Mononuclear cell (primary cell): ENCODE data around the gene PIK3R1. TPM values are rescaled to one million over a fixed set of nuclear protein-coding genes. Genes with fewer than 3 reads are reported as not detected.

Source experiments
- H3K27me3 ChIP-seq: 2 replicates; pipeline ENCODE4 v1.6.0; 2011; ENCODE audit warnings: low read length, control low read depth; ENCODE audit not compliant: insufficient read depth
- H3K4me1 ChIP-seq: 2 replicates; pipeline ENCODE4 v1.5.1; 2011; ENCODE audit warnings: mild to moderate bottlenecking, low read length, control low read depth; ENCODE audit not compliant: insufficient read depth
- H3K4me3 ChIP-seq: 2 replicates; pipeline ENCODE4 v1.5.1; 2011; ENCODE audit warnings: mild to moderate bottlenecking, low read length, moderate library complexity
- H3K9me3 ChIP-seq: 2 replicates; pipeline ENCODE4 v1.5.1; 2011; ENCODE audit warnings: low read depth, mild to moderate bottlenecking, control low read depth, low read length
- total RNA-seq: library from RNA; depleted of rRNA; stranded (reverse); fragments of >200 nt; gene quantifications from one replicate; pipeline ENCODE4 v1.2.3, GENCODE V29; 2012

Gene PIK3R1
- total RNA-seq, 1 donor = 742 TPM

DNA sequence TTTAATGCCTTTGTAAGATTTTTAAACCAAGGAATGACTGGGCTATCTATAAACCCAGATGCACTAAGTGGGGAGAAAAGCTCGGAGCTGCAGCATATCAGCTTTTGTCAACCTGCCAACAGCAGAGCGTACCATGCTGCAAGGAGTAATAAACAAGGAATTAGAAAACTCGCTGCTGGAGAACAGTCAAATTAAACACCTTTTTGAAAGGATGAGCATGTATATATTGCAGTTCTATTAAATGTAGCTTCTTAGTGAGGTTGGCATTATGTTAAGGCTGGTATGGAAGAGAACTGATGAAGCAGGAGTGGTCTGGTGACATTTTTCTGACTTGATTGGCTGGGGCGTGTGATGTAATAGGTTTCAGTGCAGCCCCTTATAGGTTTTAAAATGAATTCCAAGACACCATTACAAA lies 74.7 kb downstream of the PIK3R1 start:
- Histone ChIP-seq H3K9me3 (no peaks in the 10 kb centered on the region), H3K4me3 (no peak overlapping the region), H3K27me3 (no peaks in the 10 kb centered on the region), H3K4me1 (peaks cover 33% of the 10 kb centered on the region)

DNA sequence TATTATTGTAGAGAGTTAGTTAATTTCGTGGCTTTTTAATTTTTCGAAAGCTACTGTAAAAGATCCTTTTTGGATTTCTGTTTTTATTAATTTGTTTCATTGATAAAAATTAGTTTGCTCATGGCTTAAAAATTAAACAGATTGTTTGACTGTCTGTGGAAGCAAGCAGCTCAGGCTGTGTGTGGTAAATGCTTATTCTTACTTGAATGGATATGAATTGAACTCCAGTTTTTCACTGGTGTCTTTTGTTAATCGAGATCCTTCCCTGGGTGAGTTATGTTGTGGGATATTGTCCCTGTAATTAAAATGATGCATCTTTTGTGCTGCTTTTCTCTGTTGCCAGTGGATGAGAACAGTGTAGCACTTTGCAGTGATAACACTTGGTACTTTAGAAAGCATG lies 75.3 kb downstream of the PIK3R1 start:
- H3K4me3 ChIP-seq = no peak overlapping the region
- H3K4me1 ChIP-seq = peaks cover 33% of the 10 kb centered on the region
- H3K27me3 ChIP-seq = no peaks in the 10 kb centered on the region
- H3K9me3 ChIP-seq = no peaks in the 10 kb centered on the region

DNA sequence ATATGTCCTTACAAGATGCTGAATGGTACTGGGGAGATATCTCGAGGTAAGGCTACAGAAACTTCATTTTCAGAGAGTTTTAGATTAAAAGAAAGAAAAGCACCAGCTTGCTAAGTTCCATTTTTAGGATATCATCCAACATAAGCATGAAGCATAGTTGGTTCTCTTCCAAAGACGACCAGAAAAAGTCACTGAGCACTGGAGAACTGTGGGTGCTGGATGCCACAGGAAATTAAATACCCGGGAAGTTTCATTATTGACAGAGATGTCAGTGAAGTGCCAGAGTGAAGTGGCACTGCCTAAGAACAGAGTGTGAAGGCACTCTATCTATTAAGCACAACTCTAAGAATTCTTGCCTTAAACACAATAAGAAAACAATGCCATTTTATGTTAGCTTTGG lies 76.8 kb downstream of the PIK3R1 start:
- H3K9me3 ChIP-seq = no peaks in the 10 kb centered on the region
- peaks cover 18% of the 10 kb centered on the region for H3K4me1 ChIP-seq
- no peak overlapping the region for H3K4me3 ChIP-seq
- no peaks in the 10 kb centered on the region for H3K27me3 ChIP-seq

GRCh38 chr5:68295772-68296171 lies 80.2 kb downstream of the PIK3R1 start:
- H3K27me3 ChIP-seq = no peaks in the 10 kb centered on the region
- no peak overlapping the region for H3K4me3 ChIP-seq
- H3K9me3 ChIP-seq = no peaks in the 10 kb centered on the region
- no peaks in the 10 kb centered on the region for H3K4me1 ChIP-seq

GRCh38 chr5:68296895-68297294 lies 81.3 kb downstream of the PIK3R1 start:
- Histone ChIP-seq H3K27me3 (no peaks in the 10 kb centered on the region), H3K4me3 (no peak overlapping the region), H3K9me3 (no peaks in the 10 kb centered on the region), H3K4me1 (no peaks in the 10 kb centered on the region)

- Histone ChIP-seq H3K9me3 (no peaks in the 10 kb centered on the region), H3K4me1 (no peaks in the 10 kb centered on the region), H3K4me3 (no peak overlapping the region), H3K27me3 (no peaks in the 10 kb centered on the region)
Measured at GRCh38 chr5:68297656-68298055, 82.1 kb downstream of the PIK3R1 start.

GRCh38 chr5:68298479-68298878 lies 82.9 kb downstream of the PIK3R1 start:
- Histone ChIP-seq H3K9me3 (no peaks in the 10 kb centered on the region), H3K4me3 (no peak overlapping the region), H3K27me3 (no peaks in the 10 kb centered on the region), H3K4me1 (no peaks in the 10 kb centered on the region)

DNA sequence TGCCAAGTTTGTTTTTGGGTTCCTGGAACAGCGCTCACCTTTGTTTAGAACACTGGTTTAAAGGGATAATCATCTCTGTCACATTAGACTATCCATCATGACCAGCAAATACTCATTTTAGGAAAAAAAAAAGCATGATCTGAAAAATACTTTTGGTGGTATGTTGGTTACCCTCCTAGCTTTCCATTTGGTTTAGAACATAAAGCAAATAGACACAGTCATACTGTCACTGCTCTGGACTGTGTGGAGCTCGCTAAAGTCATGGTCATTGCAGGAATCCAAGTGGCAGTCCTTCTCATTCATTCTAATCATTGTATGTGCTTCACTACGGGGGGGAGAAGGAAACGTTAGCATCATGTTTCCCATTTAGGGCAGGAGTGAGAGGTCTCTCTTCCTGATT lies 83.5 kb downstream of the PIK3R1 start:
- Histone ChIP-seq H3K4me3 (no peak overlapping the region), H3K9me3 (no peaks in the 10 kb centered on the region), H3K27me3 (no peaks in the 10 kb centered on the region), H3K4me1 (no peaks in the 10 kb centered on the region)

DNA sequence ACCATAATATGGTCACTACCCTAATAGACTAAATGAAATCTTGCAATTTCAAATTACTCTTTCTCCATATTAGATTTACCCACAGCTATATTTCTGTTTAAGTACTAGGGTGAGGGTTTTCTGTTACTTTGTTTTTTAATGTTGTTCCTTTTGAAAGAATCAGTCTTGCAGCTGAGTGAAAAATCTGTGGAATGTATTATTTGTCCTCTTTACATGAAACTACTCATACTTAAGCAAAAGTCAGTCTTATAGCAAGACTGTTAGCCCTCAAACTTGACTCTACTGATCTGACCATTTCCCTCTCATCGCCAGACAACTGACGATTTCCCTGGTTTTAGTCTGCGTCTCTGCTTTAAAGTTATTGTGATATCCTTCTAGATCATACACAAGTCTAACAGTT lies 84.0 kb downstream of the PIK3R1 start:
- Histone ChIP-seq H3K4me3 (no peak overlapping the region), H3K9me3 (no peaks in the 10 kb centered on the region), H3K27me3 (no peaks in the 10 kb centered on the region), H3K4me1 (no peaks in the 10 kb centered on the region)

DNA sequence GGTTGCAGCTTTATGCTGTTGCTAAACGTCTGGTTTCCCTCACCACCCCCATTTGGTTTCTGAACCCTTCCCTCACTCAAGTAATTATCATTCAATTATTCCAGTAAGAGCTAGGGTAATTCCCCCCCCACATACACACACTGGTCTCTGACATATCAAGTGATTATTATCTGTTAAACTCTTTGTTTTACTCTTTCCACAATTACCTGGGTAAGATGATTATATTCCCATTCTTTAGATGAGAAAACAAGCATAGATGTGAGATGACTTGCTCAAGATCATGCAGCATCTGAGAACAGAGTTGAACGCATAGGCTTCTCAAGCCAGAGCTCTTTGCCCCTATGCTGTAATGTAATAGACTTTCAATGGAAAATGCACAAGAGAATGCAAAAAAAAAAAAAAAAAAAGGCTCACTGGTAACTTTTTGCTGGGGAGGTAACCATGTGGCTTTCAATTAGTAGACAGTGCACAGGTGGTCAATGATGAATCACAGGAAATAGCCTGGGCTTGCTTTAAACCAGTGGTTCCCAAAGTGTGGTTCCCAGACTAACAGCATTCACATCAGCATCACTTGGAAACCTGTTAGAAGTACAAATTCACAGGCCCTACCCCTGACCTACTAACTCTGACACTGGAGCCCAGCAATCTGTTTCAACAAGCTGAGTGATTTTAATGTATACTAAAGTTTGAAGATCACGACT lies 87.6 kb downstream of the PIK3R1 start:
- Histone ChIP-seq H3K9me3 (no peaks in the 10 kb centered on the region), H3K4me1 (no peaks in the 10 kb centered on the region), H3K4me3 (no peak overlapping the region), H3K27me3 (no peaks in the 10 kb centered on the region)

GRCh38 chr5:68303754-68304420 lies 88.3 kb downstream of the PIK3R1 start:
- no peaks in the 10 kb centered on the region for H3K9me3 ChIP-seq
- no peak overlapping the region for H3K4me3 ChIP-seq
- H3K4me1 ChIP-seq = no peaks in the 10 kb centered on the region
- no peaks in the 10 kb centered on the region for H3K27me3 ChIP-seq

DNA sequence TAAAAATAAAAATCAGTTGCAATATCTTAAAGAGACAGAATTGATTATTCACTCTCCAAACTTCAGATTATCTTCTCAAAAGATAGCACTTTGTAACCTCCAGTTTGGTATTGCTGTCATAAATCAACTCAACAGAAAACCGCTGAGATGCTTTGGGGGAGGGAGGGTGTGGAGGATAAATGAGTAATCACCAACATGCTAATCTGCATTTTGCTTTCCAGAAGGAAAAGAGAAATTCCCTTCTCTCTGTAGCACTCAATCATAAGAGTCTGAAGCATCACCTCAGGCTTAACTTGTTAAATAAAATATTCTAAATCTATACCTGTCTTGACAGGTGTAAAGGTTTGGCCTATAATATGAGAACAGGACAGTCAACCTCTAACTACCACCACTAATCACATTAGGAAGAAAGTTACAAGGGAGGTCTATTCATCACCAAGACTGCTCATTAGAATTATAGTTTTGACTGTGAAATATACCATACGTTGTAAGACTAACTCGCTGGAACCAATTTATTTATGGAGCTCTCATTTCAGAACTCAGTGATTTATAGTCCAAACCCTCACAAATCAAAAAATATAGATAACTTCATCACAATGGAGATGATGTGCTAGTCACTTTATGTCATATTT lies 89.0 kb downstream of the PIK3R1 start:
- H3K4me3 ChIP-seq = no peak overlapping the region
- H3K4me1 ChIP-seq = no peaks in the 10 kb centered on the region

DNA sequence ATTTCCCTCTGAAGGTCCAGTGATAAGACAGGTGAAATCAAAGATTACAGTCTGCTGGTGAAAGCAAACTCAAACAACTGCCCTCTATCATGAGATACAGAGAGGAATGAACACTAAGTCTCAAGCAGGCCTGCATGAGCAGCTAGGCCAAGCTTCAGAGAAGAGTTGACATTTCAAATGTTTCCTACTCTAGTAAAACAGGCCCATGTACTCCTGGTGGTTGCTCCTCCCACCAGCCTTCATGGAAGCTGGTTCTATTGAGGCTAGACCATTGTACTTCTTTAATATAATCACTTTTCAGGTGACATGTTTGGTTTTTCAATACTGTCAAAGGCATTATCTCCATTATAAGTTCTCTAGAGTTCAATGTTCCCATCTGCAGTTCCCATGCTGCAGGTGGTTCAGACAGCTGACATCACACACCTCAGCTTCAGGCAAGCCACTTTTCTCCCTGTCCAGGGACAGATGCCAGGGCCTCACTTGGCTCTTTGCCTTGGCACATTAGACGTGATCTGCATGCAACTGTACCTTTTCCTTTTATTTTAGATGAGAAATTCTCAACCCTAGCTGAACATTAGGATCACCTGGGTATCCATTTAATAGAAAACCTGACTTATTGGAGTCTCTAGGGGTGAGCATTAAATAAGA lies 89.8 kb downstream of the PIK3R1 start:
- Histone ChIP-seq H3K27me3 (no peaks in the 10 kb centered on the region), H3K4me1 (no peaks in the 10 kb centered on the region), H3K4me3 (no peak overlapping the region), H3K9me3 (no peaks in the 10 kb centered on the region)

More for the DNA sequence above, 89.0 kb downstream of the PIK3R1 start:
- Histone ChIP-seq H3K27me3 (no peaks in the 10 kb centered on the region), H3K9me3 (no peaks in the 10 kb centered on the region)

GRCh38 chr5:68306361-68307014 lies 90.9 kb downstream of the PIK3R1 start:
- Histone ChIP-seq H3K4me1 (no peaks in the 10 kb centered on the region), H3K27me3 (no peaks in the 10 kb centered on the region), H3K9me3 (no peaks in the 10 kb centered on the region), H3K4me3 (no peak overlapping the region)

GRCh38 chr5:68313336-68313735 lies 97.8 kb downstream of the PIK3R1 start:
- Histone ChIP-seq H3K27me3 (no peaks in the 10 kb centered on the region), H3K4me3 (no peak overlapping the region), H3K9me3 (no peaks in the 10 kb centered on the region), H3K4me1 (peaks cover 8% of the 10 kb centered on the region)
